ENCODE measurements around the gene NANS. TPM values are rescaled to one million over a fixed set of nuclear protein-coding genes. Genes with fewer than 3 reads are reported as not detected.

NANS gene
- total RNA-seq, 1 donor from 2014 or later: 117 TPM

DNA sequence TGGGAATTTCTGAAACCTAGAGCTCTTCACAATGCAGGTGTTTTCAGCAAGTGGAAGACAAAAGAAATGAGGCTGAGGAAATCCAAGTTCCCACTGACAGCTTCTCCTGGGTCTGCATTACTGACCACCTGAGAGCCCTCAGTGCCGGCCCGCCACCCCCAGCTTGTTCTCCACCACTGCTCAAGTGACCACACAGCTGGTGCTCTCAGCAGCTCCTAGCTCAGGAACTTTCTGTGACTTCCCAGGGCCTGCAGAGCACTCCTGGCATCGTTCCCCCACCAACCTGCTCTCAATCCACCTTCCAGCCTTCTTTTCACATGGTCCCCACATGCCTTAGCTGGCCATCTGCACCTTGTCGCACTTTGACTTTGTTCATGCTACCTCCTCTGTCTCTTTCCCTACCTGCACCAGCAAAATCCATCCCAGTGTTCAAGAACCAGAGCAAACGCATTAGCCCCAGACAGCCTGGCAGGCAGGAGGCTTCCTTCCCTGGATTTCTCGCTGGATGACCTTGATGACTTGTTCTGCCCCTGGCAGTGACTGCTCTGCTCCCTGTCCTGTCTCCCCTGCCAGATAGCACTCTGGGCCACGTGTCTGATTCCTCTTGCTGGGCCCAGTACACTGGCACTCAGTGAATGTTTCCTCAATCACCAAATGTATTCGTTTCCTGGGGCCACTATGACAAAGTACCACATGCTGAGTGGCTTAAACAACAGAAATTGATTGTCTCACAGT is 35.1 kb upstream of the NANS start:
- TF ChIP-seq, protein P1, sequence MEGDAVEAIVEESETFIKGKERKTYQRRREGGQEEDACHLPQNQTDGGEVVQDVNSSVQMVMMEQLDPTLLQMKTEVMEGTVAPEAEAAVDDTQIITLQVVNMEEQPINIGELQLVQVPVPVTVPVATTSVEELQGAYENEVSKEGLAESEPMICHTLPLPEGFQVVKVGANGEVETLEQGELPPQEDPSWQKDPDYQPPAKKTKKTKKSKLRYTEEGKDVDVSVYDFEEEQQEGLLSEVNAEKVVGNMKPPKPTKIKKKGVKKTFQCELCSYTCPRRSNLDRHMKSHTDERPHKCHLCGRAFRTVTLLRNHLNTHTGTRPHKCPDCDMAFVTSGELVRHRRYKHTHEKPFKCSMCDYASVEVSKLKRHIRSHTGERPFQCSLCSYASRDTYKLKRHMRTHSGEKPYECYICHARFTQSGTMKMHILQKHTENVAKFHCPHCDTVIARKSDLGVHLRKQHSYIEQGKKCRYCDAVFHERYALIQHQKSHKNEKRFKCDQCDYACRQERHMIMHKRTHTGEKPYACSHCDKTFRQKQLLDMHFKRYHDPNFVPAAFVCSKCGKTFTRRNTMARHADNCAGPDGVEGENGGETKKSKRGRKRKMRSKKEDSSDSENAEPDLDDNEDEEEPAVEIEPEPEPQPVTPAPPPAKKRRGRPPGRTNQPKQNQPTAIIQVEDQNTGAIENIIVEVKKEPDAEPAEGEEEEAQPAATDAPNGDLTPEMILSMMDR (conservative IDR thresholded peaks at IDR 0.05; ENCODE audit: low read depth, low read length): no peak

GRCh38 chr9:98022447-98022846 is 34.1 kb upstream of the NANS start:
- TF ChIP-seq, protein P1 (conservative IDR thresholded peaks at IDR 0.05; ENCODE audit: low read depth, low read length): no peak
- DNase-seq (ENCODE audit: low read depth): no peak

More for the DNA sequence above, 35.1 kb upstream of the NANS start:
- H3K4me3 ChIP-seq (ENCODE audit: low read depth, low read length): no peak overlapping the region
- DNase-seq (ENCODE audit: low read depth): no peak

GRCh38 chr9:98024702-98025101 is 31.8 kb upstream of the NANS start:
- no peak overlapping the region for H3K4me3 ChIP-seq (ENCODE audit: low read depth, low read length)
- DNase-seq (ENCODE audit: low read depth): no peak
- TF ChIP-seq, protein P1 (conservative IDR thresholded peaks at IDR 0.05; ENCODE audit: low read depth, low read length): no peak

More at GRCh38 chr9:98022447-98022846, 34.1 kb upstream of the NANS start:
- H3K4me3 ChIP-seq (ENCODE audit: low read depth, low read length): no peak overlapping the region

DNA sequence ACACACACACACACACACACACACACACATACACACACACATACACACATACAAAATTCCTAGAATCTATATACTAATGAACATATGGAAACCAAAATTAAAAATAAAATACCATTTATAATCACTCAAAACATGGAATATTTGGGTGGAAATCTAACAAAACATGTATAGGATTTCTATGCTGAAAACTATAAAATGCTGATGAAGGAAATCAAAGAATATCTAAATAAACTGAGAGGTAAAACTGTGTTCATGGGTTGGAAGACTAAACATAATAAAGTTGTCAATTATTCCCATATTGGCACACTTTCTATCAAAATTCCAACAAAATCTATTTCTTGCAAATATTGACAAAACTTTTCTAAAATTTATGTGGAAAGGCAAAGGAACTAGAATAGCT is 25.4 kb upstream of the NANS start:
- TF ChIP-seq, protein P1 (conservative IDR thresholded peaks at IDR 0.05; ENCODE audit: low read depth, low read length): no peak
- DNase-seq (ENCODE audit: low read depth): no peak
- H3K4me3 ChIP-seq (ENCODE audit: low read depth, low read length): no peak overlapping the region

DNA sequence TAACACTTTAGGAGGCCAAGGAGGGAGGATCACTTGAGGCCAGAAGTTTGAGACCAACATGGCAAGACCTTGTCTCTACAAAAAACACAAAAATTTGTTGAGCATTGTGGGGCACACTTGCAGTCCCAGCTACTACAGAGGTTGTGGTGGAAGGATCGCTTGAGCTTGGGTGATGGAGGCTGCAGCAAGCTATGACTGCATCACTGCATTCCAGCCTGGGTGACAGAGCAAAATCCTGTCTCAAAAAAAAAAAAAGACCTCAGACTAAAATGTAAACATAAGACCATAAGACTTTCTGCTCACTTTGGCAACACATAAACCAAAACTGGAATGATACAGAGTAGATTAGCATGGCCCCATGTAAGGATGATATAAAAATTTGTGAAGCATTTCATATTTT is 24.6 kb upstream of the NANS start:
- no peak for DNase-seq (ENCODE audit: low read depth)
- no peak overlapping the region for H3K4me3 ChIP-seq (ENCODE audit: low read depth, low read length)
- TF ChIP-seq, protein P1 (conservative IDR thresholded peaks at IDR 0.05; ENCODE audit: low read depth, low read length): no peak

GRCh38 chr9:98034593-98035546 is 21.7 kb upstream of the NANS start:
- no peak for DNase-seq (ENCODE audit: low read depth)
- no peak overlapping the region for H3K4me3 ChIP-seq (ENCODE audit: low read depth, low read length)
- TF ChIP-seq, protein P1 (conservative IDR thresholded peaks at IDR 0.05; ENCODE audit: low read depth, low read length): peak; percentile 83
